Measurements from ENCODE around the gene CCP110.

CCP110 gene

DNA sequence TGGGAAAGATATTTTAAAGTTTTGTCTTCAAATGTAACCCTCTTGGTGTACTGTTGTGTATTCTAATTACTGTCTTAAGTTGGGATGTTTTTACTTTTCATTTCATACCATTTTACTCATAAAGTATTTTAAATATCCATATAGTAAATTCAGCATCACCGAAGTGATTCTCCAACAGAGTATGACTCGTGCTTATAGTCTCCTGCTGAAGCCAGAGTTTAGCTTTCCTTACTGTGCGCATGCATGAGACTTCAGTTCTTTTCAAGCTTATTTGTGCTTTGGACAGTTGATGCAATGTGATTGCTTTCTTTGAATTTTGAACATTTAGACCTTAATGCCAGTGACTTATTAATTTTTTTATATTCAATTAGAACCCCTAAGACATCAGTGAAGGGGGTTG lies 24.4 kb downstream of the CCP110 start:
- DNase-seq (ENCODE audit: low read depth, low spot score): no peak

GRCh38 chr16:19549673-19550072 lies 25.9 kb downstream of the CCP110 start:
- no peak for DNase-seq (ENCODE audit: low read depth, low spot score)

- peak; percentile 99 for DNase-seq (ENCODE audit: low read depth, low spot score)
These were observed 31.6 kb downstream of the CCP110 start, which contains the start of gene VPS35L for GRCh38 chr16:19555186-19555937. TSS of gene VPS35L (plus strand) at chr16:19555703. CDS start at chr16:19555730, 27 bp downstream.

GRCh38 chr16:19555938-19556771 lies 32.4 kb downstream of the CCP110 start:
- DNase-seq (ENCODE audit: low read depth, low spot score): no peak

DNA sequence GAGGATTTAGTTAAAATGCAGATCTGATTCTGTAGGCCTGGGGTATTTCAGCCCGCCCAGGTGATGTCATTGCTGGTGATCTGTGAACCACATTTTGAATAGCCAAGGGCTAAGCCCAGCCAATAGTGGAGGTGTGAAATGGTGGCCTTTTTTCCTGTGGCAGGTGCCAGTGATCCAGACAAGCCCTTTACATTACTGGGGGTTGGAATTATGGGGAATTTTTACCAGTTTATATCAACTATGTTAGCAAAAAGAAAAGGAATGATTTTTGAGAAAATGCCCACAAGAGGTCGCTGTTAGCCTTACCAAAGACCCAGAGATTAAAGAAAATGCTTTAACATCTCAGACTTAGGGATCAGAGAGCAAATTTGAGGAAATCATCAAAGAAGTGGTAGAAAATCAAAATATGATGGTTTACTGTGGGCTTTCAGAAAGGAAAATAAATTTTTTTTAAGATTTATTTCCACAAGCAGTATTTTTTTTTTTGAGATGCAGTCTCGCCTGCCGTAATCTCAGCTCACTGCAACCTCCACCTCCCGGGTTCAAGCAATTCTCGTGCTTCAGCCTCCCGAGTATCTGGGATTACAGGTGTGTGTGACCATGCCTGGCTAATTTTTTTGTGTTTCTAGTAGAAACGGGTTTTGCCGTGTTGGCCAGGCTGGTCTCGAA lies 35.6 kb downstream of the CCP110 start:
- no peak for DNase-seq (ENCODE audit: low read depth, low spot score)

DNA sequence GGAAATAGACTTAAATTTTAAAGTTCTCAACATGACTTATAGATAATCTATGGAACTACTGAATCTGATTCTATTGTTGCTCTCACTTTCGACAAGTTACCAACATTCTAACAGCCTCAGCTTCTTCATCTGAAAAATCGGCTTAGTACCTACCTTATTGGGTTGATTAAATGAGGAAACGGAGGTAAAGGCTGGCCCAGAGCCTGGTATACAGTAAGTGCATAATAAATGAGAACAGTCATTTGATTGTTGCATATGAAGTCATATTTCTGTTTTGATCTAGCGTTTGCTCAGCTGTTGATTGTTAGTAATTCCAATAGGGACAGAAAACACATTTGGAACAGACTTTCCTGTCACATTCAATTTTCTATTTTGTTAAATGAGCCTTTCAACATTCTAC lies 36.3 kb downstream of the CCP110 start:
- DNase-seq (ENCODE audit: low read depth, low spot score): no peak

DNA sequence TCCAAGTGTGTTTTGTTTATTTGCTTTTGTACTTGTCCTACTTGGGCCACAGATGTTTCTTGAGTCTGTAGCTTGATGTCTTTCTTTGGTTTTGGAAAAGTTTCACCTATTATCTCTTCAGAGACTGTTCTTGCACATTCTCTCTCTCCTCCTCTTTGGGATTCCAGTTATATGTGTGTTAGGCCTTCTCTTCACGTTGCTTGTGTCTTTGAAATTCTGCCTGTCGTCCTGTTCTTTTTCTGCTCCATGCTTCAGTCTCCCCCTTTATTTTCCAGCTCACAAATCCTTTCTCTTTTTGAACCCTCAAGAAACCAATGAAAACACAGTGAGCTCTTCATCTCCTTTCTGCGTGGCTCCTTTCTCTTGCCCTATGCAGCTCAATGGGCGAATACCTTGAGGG lies 39.6 kb downstream of the CCP110 start:
- no peak for DNase-seq (ENCODE audit: low read depth, low spot score)

DNA sequence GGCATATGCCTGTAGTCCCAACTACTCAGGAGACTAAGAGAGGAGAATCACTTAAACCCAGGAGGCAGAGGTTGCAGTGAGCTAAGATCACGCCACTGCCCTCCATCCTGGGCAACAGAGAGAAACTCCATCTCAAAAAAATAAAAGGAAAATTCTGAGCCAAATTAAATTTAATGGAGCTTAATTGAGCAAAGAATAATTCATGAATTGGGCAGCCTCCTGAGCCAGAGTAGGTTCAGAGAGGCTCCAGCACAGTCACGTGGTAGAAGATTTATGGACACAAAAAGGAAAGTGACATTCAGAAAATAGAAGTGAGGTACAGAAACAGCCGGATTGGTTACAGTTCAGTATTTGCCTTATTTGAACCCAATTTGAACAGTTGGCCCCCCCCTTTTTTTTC lies 42.6 kb downstream of the CCP110 start:
- DNase-seq (ENCODE audit: low read depth, low spot score): no peak

DNA sequence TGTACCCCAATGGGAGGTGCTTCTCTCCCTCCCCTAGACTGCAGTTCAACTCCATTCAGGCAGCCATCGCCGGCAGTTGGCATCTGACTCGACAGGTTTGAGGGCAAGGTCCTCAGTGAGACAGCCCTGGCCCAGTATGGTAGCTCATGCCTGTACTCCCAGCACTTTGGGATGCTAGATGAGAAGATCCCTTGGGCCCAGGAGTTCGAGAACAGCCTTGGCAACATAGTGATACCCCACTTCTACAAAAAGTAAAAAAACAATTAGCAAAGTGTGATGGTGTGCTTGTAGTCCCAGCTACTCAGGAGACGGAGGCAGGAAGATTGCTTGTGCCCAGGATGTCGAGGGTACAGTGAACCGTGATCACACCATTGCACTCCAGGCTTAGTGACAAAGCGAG lies 43.8 kb downstream of the CCP110 start:
- no peak for DNase-seq (ENCODE audit: low read depth, low spot score)

- DNase-seq (ENCODE audit: low read depth, low spot score): no peak
These were observed 50.3 kb downstream of the CCP110 start for GRCh38 chr16:19573997-19574396.

DNA sequence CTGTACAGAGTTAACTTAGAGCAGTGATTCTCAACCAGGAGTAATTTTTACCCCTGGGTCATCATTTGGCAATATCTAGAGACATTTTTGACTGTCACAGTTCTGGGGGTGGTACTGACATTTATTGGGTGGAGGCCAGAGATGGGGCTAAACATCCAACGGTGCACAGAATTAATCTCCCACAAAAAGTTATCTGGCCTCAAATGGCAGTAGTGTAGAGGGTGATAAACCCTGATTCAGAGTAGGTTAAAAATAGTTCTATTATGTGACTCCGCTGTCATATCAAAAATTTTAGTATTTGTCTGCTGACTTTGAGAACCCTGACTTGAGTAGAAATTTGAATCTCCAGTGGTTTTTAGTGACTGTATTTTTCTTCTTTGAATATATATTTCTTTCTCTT lies 50.9 kb downstream of the CCP110 start:
- no peak for DNase-seq (ENCODE audit: low read depth, low spot score)

DNA sequence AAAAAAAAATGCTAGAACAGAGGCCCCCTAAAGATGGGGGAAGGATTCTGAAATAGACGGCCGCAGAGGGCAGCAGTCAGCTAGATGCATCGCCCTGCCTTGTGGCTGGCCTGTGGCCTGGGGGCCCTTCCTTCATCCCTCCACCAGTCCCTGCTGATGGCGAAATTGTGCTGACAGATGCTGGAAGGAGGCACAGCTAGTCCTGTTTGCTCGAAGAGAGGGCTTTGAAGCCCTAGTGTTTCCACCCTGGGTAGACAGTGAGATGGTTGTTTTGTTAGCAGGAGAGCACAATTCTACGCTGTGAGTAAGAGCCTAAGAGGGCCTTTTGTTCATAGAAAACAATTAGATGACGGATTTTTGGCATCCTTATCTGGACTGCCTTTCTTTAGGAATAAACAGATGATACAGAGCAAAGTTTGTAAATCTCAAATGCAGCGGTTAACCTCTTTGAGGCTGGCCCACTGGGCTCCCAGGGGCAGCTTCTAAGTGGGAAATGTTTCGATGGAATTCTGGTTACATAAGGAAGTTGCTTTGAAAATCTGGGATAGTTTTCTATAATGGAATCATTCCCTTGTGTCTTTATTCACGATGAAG lies 54.7 kb downstream of the CCP110 start:
- no peak for DNase-seq (ENCODE audit: low read depth, low spot score)

DNA sequence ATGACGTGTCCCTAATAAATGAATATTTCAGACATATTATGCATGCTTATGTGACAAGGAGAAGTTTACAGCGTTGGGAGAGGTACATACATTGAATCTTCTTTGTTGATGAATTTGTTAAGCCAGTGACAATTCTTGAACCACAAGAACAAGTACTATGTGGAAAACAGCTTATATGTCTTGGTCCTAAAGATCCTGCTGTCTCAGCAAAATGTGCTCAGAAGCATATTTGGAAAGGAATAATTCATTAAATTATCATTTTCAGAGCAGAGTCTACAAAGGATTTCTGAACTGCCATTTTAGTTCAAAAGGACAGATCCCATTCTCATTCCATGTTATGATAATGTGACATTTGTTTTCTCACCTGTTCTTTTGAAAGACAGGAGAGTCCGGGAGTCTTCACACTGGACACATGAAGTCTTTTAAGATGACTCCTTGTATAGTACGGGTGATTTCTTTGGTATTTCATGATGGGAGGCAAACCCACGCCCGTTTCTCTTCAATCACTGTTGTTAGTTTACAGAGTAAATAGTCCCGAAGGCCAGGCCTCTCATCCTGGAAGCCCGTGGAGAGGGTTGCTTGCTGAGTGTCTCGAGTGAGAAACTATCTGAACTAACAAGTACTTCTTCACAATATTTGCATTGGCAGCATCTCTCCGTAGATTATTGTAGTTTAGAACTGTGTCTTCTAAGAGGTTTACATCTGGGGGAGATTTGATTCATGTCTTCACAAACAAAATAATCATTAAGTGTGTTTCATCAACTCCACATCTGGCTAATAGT lies 58.5 kb downstream of the CCP110 start:
- DNase-seq (ENCODE audit: low read depth, low spot score): no peak

GRCh38 chr16:19583665-19584300 lies 60.0 kb downstream of the CCP110 start:
- DNase-seq (ENCODE audit: low read depth, low spot score): no peak

GRCh38 chr16:19588661-19589060 lies 64.9 kb downstream of the CCP110 start:
- no peak for DNase-seq (ENCODE audit: low read depth, low spot score)

DNA sequence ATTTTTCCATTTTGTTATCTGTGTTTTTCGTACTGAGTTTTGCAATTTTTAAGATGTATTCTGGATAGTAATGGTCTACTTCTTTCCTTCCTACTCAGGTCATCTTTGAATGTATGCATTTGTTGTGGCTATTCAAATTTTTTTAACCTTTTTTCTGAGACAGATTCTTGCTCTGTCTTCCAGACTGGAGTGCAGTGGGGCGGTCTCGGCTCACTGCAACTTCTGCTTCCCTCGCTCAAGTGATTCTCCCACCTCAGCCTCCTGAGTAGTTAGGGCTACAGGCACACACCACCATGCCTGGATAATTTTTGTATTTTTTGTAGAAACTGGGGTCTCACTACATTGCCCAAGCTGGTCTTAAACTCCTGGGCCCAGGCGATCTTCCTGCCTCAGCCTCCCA lies 65.4 kb downstream of the CCP110 start:
- DNase-seq (ENCODE audit: low read depth, low spot score): no peak

DNA sequence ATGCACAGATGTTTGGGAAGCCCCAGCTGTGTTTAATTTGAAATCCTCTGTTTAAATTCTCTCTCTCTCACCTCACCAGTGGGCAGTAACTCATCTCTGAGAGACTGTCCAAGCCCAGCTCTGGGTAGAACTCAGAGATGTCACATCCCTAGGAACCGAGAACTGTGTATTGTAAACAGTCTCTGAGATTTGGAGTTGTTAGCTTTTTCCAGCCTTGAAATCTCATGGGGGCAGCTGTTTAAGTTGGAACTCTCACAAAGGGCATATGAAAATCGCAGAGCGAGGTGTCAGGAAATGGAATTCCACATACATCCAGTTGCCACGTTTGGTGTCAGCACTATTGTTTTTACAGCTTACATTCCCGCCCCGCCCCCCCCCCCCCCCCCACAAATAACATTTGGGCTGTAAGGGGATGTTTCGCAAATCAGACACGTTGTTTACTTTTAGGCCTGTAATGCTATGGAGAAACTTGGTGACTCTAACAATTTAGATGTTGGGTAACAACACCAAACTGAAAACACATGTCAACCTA lies 66.1 kb downstream of the CCP110 start:
- peak; percentile 50 for DNase-seq (ENCODE audit: low read depth, low spot score)

GRCh38 chr16:19595043-19595767 lies 71.5 kb downstream of the CCP110 start:
- no peak for DNase-seq (ENCODE audit: low read depth, low spot score)

- DNase-seq (ENCODE audit: low read depth, low spot score): no peak
These were observed 75.2 kb downstream of the CCP110 start for GRCh38 chr16:19598805-19599510.
